H1 (cell line): ENCODE results near the gene C19orf47. TPM values are rescaled to one million over a fixed set of nuclear protein-coding genes. Genes with fewer than 3 reads are reported as not detected.

Source experiments
- CHD7 ChIP-seq: fragments of 300-600 bp; sonication (generic); IDR thresholded peaks from 2 replicates; pipeline ENCODE4 v1.7.1; 2012; ENCODE audit warnings: low read length, moderate library complexity, mild to moderate bottlenecking, inconsistent platforms; ENCODE audit not compliant: insufficient replicate concordance
- polyA plus RNA-seq, 7 experiments: library from polyadenylated mRNA; depleted of rRNA in 3 of 7; stranded (reverse) in 5 of 7; unstranded in 2 of 7; fragments of >200 nt in 5 of 7; fragments of 200-250 nt in 2 of 7; gene quantifications; 1 replicate in 5 of 7; 2 replicates in 1 of 7; 4 replicates in 1 of 7; pipeline versions ENCODE4 v1.2.1 to v1.2.3, GENCODE V29; 2011 to 2013; ENCODE audit warnings: missing spikeins in 2 of 7, mixed read lengths in 2 of 7
- total RNA-seq: library from RNA; stranded (reverse); fragmentation: NEBNext Ultra II Directional; extraction: Animal tissue kit (Norgen Biotek cat#: 25700); gene quantifications from 2 replicates; pipeline ENCODE4 v1.2.1, GENCODE V29; 2021

The C19orf47 gene
- total and polyA plus RNA-seq, 2 of the 8 experiments (the other 6 are each of a cell fraction or from before 2014, with no cell fraction given), result 17.8 to 27.3 TPM

GRCh38 chr19:40348125-40348913 lies at the start of gene C19orf47, which contains the start of gene PLD3 (continued):
- no peak for TF ChIP-seq CHD7
